Lower leg skin (tissue), 3 donors: ENCODE results near the gene RASSF5.

Source experiments
- CTCF ChIP-seq, 3 donors: fragments of 450-650 bp; IDR thresholded peaks; one replicate each; pipeline ENCODE4 v1.5.1; 2016; ENCODE audit warnings: antibody characterized with exemption in 3 of 3, mild to moderate bottlenecking in 3 of 3, moderate library complexity in 2 of 3
- POLR2A ChIP-seq, 2 donors: fragments of 450-650 bp; IDR thresholded peaks; one replicate each; pipeline ENCODE4 v1.6.1; 2016 to 2017; ENCODE audit warnings: antibody characterized with exemption in 2 of 2, mild to moderate bottlenecking in 1 of 2, moderate library complexity in 1 of 2

GRCh38 chr1:206569556-206569955 lies 62.2 kb downstream of the RASSF5 start:
- TF ChIP-seq CTCF (IDR thresholded peaks at IDR 0.05): no peak
- no peak for TF ChIP-seq POLR2A (IDR thresholded peaks at IDR 0.05)
